Fibroblast of villous mesenchyme (primary cell): Measurements from ENCODE around the gene MRPL11. TPM values are rescaled to one million over a fixed set of nuclear protein-coding genes. Genes with fewer than 3 reads are reported as not detected.
A peak's percentile ranks its signal among the peaks of the same experiment; 100 is the strongest.

Experiments
- DNase-seq: peaks from one replicate; pipeline ENCODE4 v3.0.0-alpha.2; 2010; ENCODE audit warnings: low read depth
- H3K4me3 ChIP-seq: 2 replicates; pipeline ENCODE4 v1.5.1; 2011; ENCODE audit warnings: low read depth, mild to moderate bottlenecking, low read length
- small RNA-seq: library from RNA; depleted of rRNA; stranded (forward); fragments of <200 nt; gene quantifications from one replicate; pipeline ENCODE3, GENCODE V24; 2012
- total RNA-seq: library from RNA; depleted of rRNA; stranded (reverse); fragments of >200 nt; gene quantifications from 2 replicates; pipeline ENCODE4 v1.2.3, GENCODE V29; 2012
- TF ChIP-seq, protein P1 (sequence below): IDR thresholded peaks from 2 replicates; pipeline ENCODE4 v1.5.1; 2012; ENCODE audit warnings: low read depth, mild to moderate bottlenecking, low read length; ENCODE audit not compliant: insufficient read depth

Gene MRPL11
- total RNA-seq, 1 donor, result 38.0 TPM

DNA sequence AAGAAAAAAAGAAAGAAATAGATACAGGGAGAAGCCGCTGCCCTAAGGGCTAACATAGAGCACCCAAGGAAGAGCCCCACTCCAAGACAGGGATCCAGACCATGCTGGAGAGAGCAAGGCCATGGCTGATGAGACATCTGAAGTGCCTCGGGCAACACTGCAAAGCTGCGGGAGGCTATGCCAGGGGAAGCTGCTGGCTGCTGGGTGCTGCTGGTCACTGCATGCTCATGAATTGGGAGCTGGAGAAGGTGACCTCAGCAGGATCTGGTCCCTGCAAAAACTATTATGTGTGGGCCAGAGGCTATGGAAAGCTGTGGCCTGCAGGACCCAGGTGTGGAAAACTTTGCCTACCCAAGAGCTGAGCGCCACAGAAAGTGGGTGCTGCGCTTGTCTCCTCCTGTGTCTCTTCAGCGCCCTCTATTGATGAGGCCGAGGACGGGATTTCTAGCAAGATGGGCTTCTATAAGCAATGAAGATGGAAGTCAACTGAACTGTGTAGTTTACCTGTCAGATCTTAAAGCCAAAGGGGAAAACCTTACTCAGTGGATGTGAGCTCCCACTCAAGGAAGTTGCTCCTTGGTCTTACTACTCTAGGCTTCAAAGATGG, 49.8 kb downstream of the MRPL11 start:
- TF ChIP-seq, protein P1, sequence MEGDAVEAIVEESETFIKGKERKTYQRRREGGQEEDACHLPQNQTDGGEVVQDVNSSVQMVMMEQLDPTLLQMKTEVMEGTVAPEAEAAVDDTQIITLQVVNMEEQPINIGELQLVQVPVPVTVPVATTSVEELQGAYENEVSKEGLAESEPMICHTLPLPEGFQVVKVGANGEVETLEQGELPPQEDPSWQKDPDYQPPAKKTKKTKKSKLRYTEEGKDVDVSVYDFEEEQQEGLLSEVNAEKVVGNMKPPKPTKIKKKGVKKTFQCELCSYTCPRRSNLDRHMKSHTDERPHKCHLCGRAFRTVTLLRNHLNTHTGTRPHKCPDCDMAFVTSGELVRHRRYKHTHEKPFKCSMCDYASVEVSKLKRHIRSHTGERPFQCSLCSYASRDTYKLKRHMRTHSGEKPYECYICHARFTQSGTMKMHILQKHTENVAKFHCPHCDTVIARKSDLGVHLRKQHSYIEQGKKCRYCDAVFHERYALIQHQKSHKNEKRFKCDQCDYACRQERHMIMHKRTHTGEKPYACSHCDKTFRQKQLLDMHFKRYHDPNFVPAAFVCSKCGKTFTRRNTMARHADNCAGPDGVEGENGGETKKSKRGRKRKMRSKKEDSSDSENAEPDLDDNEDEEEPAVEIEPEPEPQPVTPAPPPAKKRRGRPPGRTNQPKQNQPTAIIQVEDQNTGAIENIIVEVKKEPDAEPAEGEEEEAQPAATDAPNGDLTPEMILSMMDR, result peak; percentile 95
- peak; percentile 80 for DNase-seq
- H3K4me3 ChIP-seq, result no peak overlapping the region

DNA sequence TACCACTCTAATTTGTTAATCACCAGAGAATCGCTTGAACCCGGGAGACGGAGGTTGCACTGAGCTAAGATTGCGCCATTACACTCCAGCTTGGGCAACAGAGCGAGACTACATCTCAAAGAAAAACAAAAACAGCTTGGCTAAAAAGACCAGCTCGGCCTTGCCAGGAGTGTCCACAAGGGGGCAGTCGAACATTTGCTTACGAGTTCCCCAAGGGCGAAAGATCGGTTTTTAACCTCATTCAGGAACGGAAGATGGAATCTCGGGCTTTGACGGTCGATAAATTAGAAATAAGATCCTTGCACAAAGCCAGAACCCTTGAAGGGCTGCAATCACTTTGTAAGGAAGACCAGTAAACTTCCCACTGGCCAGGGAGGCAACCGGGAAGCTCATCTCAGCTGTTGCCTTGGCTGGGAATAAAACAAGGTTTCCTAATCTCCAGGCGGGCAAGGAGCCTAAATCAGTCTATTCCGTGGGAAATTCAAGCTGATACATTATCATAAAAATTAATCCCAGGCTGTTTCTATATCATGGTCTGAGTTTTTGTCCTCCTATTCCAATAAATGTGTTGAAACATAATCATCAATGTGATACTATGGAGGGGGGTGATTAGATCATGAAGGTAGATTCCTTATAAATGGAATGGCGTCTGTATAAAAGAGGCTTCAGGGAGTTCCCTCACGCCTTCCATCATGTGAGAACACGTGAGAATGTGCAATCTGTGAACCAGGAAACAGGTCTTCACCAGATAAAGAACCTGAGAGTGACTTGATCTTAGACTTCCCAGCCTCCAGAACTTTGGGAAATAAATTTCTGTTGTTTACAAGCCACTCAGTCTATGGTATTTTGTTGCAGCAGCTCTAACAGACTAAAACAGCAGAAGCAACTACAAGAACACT, 52.2 kb downstream of the MRPL11 start:
- TF ChIP-seq, protein P1, result peak; percentile 90
- peak overlapping the region; percentile 36 for H3K4me3 ChIP-seq
- DNase-seq, result peak; percentile 90

Small RNA genes lying within 50 kb of the gene (small RNA-seq; reads per million reads assigned to genes)
- gene RF00416, result not detected
- gene RNU1-84P, result 6.3 reads per million, percentile 85 among the genes with 10 or more reads in this experiment

Other genes with a start within 250 kb of the MRPL11 start
- gene KLC2, start 181.1 kb downstream of the MRPL11 start, total RNA-seq, result 18.7 and 24.6 TPM in 2 replicates
- 88.9 and 89.5 TPM in 2 replicates for gene RAB1B, start 170.2 kb downstream of the MRPL11 start, total RNA-seq
- gene CNIH2, start 160.7 kb downstream of the MRPL11 start, total RNA-seq, result 0.43 and 0.64 TPM in 2 replicates
- 187 and 189 TPM in 2 replicates for gene YIF1A, start 149.7 kb downstream of the MRPL11 start, total RNA-seq
- gene TMEM151A, start 147.0 kb downstream of the MRPL11 start, total RNA-seq, result under 0.01 TPM in 1 of 2 replicates, not detected in the other
- gene CD248, start 121.8 kb downstream of the MRPL11 start, total RNA-seq, result 85.1 and 108 TPM in 2 replicates
- gene RIN1, start 102.4 kb downstream of the MRPL11 start, total RNA-seq, result 19.0 and 23.8 TPM in 2 replicates
- 42.3 and 47.0 TPM in 2 replicates for gene BRMS1, start 93.7 kb downstream of the MRPL11 start, total RNA-seq
- gene B4GAT1, start 91.2 kb downstream of the MRPL11 start, total RNA-seq, result 21.6 and 25.0 TPM in 2 replicates
- gene SLC29A2, start 67.1 kb downstream of the MRPL11 start, total RNA-seq, result 0.64 and 0.86 TPM in 2 replicates
- 0.32 TPM in 1 of 2 replicates, not detected in the other for gene NPAS4, start 17.8 kb downstream of the MRPL11 start, total RNA-seq
- 10.8 and 13.2 TPM in 2 replicates for gene PELI3, start 28.1 kb upstream of the MRPL11 start, total RNA-seq
- gene DPP3, start 41.6 kb upstream of the MRPL11 start, total RNA-seq, result 67.6 and 70.4 TPM in 2 replicates
- gene BBS1, start 71.8 kb upstream of the MRPL11 start, total RNA-seq, result 25.4 and 34.5 TPM in 2 replicates
- gene ZDHHC24, start 107.2 kb upstream of the MRPL11 start, total RNA-seq, result 9.5 and 11.0 TPM in 2 replicates
- under 0.01 TPM in 1 of 2 replicates, not detected in the other for gene ACTN3, start 108.1 kb upstream of the MRPL11 start, total RNA-seq
- 9.9 and 12.6 TPM in 2 replicates for gene CTSF, start 129.8 kb upstream of the MRPL11 start, total RNA-seq
- 0.43 and 0.64 TPM in 2 replicates for gene CCDC87, start 154.2 kb upstream of the MRPL11 start, total RNA-seq
- 34.5 and 35.4 TPM in 2 replicates for gene CCS, start 154.3 kb upstream of the MRPL11 start, total RNA-seq
- 24.8 and 32.8 TPM in 2 replicates for gene RBM14, start 177.8 kb upstream of the MRPL11 start, total RNA-seq
- gene RBM4, start 199.9 kb upstream of the MRPL11 start, total RNA-seq, result 84.4 and 118 TPM in 2 replicates
- gene RBM4B, start 239.0 kb upstream of the MRPL11 start, total RNA-seq, result 15.8 and 27.2 TPM in 2 replicates